Activated naive CD8-positive, alpha-beta T cell treated with anti-CD3 and anti-CD28 coated beads, Interleukin-2, amount 50 U/mL, for 16 hours (primary cell): ENCODE measurements around the gene TAF4B.
"Not testable (repeated sequence)": the region's sequence is repeated elsewhere in the genome, so short reads cannot be mapped to it uniquely, and the experiment has no call there.

Experiments used
- DNase-seq: peaks from one replicate; pipeline ENCODE4 v3.0.0-alpha.2; 2020; ENCODE audit warnings: low read depth, low spot score

Gene TAF4B

DNA sequence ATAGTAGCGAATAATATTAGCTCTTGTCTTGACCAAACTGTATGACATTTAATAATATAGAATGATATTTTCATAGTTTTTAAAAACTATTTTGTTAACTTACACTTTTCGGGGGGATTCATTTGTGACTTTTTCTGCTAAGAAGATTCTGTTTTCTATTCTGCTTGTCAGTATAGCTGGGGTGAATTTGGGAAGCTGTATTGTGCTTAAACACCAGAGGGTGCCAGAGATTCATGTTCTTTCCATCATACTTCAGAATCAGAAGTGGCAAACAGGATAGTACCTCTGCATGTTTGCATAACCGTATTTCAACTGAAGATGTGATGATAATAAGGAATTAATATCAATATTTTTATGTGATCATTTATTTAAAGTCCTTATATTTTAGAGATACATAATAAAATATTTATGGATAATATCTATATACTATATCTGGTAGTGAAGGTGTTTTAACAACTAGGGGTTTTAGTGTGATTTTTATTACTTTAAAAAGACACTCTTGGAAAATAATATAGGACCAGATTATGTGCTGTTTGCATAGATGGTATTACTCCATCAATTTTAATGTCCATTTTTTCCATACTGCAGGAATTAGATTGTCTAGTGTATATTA is 81.0 kb downstream of the TAF4B start:
- no peak for DNase-seq

DNA sequence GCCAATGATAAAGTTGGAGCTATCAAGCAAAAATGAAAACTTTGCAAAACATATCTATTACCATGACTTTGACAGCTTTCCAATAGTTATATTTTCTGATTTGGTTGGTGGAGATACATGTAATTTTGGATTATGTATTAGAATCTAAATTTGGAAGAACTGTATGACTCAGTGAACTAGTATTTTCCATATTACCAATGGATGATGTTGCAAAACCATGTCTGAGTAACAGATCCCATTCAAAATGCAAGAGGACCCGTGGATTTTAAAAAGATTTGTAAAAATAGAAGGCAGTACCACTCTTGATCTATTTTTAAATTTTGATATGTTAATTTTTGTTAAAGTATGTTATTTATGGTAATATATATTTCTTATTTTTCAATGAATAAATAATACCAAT is 83.0 kb downstream of the TAF4B start:
- DNase-seq, result no peak

- DNase-seq, result no peak
Measured at GRCh38 chr18:26312199-26312598, 86.0 kb downstream of the TAF4B start.

DNA sequence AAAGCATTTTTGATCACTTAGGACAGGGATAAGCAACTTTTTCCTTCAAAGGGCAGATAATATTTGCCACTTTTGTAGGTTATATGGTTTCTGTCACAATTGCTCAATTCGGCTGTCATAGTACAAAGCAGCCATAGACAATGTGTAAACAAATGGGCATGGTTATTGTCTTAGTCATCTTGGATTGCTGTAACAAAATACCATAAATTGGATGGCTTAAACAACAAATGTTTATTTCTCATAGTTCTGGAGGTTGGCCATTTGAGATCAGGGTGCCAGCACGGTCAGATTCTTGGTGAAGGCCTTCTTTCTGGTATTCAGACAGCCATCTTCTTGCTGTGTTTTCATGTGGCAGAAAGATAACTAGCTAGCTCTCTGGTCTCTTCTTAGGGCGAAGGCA is 91.2 kb downstream of the TAF4B start:
- DNase-seq, result no peak

GRCh38 chr18:26320686-26321085 is 94.4 kb downstream of the TAF4B start:
- no peak for DNase-seq

- DNase-seq, result no peak
Measured at GRCh38 chr18:26322890-26323653, 96.8 kb downstream of the TAF4B start.

GRCh38 chr18:26325771-26326170 is 99.5 kb downstream of the TAF4B start:
- DNase-seq, result no peak

- no peak for DNase-seq
Measured at GRCh38 chr18:26327062-26327461, 100.8 kb downstream of the TAF4B start.

DNA sequence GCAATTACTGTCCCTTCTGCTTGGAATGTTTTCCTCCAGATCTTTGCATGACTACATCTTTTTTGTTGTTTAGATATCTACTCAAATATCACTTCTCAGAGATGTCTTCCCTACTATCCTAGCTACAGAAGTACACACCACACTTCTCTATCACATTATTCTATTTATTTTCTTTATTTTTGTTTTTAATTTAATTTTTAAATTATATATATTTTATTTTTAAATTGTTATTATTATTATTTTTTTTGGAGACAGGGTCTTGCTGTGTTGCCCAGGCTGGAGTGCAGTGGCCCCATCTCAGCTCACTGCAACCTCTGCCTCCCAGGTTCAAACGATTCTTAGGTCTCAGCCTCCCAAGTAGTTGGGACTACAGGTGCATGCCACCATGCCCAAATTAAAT is 106.7 kb downstream of the TAF4B start:
- DNase-seq, result no peak

DNA sequence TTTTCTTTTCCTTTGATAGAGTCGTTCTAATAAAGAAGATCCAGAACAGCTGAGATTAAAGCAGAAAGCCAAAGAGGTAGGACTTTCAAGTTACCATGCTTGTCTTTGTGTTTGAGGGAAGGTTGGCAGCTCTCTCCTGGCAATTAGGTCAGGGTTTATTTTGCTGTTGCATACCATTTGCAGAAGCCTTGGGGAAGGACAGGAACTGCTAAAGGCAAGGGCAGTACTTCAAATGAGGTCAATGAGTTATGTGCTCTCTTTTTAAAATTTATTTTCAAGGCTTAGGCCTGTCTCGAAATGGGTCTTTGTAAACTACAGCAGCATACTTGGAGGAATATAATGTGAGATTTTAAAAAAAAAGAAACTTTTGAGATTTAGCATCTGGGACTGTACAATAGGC is 108.9 kb downstream of the TAF4B start:
- no peak for DNase-seq

DNA sequence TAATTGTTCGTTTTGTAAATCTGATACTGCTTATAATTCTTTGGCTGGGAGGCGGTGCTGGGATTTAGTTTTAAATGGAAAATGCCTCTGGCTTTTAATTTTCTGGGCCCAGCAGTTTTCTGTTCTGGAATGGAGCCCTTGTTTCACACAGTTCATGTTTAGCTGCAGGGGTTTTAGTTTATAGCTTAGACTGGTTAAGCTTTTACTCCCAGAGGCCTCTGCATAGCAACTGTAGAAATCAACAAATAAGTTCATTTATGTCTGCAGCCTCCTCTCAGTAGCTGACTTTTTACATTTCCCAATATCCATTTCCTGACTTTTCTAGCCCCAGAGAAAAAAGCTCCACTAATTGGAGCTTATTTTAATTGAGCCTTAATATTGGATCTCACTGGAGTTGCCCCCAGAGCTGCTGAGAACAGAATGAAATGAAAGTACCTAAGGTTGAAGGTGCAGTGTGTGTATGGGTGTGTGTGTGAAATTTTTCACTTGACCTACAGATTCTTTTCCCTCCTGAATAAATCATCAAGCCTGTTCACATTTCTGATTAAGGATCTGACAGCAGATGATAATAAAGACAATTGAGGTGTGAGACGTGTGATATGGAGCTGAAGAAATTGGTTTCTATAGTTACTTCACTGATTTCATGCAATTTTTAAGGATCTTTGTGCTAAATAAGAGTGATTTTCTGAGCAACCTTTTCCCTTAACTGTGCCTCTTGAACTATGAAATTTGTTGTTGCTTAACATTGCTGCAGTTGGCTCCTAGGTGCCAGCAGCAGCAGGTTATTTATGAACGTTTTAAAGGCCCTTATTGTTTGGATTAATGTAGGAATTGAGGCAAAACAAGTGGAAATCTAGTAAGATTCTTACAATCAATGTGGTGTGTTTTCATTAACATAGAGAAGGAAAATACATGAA is 109.6 kb downstream of the TAF4B start:
- DNase-seq, result no peak

- no peak for DNase-seq
Measured at GRCh38 chr18:26336572-26336971, 110.3 kb downstream of the TAF4B start.

- DNase-seq, result no peak
Measured at GRCh38 chr18:26342646-26343045, 116.4 kb downstream of the TAF4B start.

DNA sequence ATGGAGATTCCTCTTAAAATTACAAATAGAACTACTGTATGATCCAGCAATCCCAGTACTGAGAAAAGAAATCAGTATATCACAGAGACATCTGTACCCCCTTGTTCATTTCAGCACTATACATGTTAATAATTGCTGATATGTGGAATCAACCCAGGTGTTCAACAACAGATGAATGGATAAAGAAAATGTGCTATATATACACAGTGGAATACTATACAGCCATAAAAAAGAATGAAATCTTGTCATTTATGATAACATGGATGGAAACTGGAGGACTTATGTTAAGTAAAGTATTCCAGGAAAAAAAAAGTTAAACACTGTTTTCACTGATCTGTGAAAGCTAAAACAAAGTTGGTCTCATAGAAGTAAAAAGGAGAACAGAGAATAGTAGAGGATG is 124.7 kb downstream of the TAF4B start:
- DNase-seq, result no peak

DNA sequence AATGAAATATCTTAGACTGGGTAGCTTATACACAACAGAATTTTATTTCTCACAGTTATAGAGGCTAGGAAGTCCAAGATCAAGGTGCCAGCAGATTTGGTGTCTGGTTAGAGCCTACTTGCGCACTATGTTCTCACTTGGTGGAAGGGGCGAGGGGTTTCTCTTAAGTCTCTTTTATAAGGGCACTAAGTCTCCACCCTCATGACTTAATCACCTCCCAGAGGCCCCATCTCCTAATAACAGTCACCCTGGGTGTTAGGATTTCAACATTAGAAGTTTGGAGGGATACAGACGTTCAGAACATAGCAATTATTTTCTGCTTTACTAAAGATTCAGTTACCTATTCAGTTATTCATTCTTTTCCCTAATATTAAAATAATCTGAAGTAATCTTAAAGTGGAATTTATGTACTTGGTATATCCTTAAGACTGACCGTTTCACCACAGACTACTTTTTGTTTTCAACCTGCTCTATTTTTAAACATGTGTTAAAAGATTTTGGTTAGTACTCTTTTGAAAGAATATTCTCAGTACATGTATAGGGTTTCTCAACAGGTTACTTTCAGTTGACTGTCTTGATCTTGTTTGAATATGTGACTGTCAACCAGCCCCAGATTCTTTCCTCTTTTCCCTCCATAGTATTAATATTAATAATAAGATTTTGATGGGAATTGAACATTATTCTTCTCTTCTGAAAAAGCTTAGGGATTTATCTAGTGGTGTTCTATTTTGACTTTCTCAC is 130.0 kb downstream of the TAF4B start:
- DNase-seq, result no peak

DNA sequence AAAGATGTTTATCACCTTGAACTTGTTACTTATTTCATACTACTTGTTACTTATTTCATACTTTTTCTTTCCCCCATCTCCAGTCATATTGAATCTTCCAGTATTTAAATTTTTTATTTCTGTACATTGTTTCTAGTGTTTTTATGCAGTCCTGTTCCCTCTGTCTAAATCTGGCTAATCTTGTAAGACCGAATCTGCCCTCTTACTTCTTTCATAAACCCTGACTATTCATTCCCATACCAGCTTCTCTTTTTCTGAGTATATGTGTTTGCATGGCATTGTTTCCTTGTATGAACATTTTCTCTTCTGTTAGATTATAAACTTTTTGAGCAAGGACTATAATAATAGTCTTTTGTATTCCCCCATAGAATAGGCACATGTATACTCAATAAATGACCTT is 131.7 kb downstream of the TAF4B start:
- DNase-seq, result no peak

DNA sequence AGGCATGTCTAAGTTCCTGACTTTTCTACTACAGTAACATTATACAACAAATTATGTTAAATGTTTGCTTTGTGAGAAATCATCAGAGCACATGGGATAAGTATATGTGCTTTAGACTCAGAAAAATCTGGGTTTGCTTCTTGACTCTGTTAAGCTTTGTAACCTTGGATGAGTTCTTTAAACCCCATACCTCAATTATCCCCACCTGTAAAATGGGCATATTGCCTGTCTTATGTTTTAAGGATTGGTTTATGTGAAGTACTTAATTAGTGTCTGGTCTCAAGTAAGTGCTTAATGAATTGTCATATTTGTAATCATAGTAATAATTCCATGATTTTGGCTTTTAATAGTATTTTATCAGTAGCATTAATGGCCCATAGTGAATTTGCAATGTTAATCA is 135.8 kb downstream of the TAF4B start:
- no peak for DNase-seq

DNA sequence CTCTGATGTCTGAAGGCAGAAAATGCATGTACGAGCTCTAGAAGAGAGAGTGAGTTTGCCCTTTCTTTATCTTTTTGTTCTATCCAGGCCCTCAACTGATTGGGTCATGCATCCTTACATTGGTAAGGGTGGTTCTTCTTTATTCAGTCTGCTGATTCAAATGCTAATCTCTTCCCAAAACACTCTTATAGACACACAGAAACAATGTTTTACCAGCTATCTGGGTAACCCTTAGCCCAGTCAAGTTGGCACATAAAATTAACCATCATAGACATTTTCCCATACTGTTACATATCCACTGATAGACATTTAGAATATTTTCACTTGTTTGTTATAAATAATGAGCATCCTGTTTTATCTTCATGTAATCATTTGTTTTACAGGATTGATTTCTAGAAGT is 141.2 kb downstream of the TAF4B start:
- DNase-seq, result no peak

DNA sequence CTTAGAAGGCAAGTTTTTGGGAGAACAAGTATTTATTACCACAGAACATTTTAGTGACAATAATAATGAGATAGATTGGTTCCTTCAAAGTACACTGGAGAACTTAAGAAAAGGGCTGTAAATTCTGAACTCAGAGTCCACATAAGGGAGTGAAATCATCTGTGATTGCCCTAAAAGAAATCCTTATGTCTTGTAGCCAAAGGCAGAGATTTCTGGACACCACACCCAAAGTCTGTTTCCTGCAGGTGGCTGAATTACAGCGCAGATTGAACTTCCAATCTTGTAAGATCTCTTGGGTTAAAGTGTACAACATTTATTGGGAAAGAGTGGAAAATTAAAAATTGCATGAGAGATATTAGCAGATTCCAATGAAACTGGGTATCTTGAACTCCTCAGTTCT is 143.8 kb downstream of the TAF4B start:
- DNase-seq, result no peak

GRCh38 chr18:26376105-26376504 is 149.9 kb downstream of the TAF4B start:
- no peak for DNase-seq

- no peak for DNase-seq
Measured at GRCh38 chr18:26378701-26379100, 152.5 kb downstream of the TAF4B start.

DNA sequence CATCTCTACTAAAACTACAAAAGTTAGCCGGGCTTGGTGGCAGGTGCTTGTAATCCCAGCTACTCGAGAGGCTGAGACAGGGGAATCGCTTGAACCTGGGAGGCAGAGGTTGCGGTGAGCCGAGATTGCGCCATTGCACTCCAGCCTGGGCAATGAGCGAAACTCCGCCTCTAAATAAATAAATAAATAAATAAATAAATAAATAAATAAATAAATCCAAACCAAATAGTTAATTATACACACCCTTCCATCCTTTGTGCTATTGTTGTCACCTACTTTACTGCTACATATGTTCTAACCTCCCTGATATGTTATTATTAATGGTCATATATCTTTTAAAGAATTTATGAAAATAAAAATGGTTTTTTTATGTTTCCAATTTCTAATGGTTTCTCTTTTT is 155.3 kb downstream of the TAF4B start:
- not testable (repeated sequence) for DNase-seq
